Left forelimb (tissue), 1 donor: Measurements from ENCODE around the gene TRMT2A.
"Not testable (repeated sequence)": the region's sequence is repeated elsewhere in the genome, so short reads cannot be mapped to it uniquely, and the experiment has no call there.

Source experiments
- DNase-seq: peaks from one replicate; pipeline ENCODE4 v3.0.0-alpha.2; 2018; ENCODE audit warnings: low spot score

TRMT2A gene

GRCh38 chr22:20084547-20085413 lies 32.2 kb downstream of the TRMT2A start:
- DNase-seq, result no peak

GRCh38 chr22:20083891-20084546 lies 33.0 kb downstream of the TRMT2A start:
- no peak for DNase-seq

GRCh38 chr22:20083157-20083890 lies 33.7 kb downstream of the TRMT2A start:
- no peak for DNase-seq

GRCh38 chr22:20080776-20081654 lies 36.0 kb downstream of the TRMT2A start:
- DNase-seq, result peak; percentile 72

GRCh38 chr22:20080445-20080775 lies 36.6 kb downstream of the TRMT2A start:
- DNase-seq, result peak; percentile 80

- peak; percentile 96 for DNase-seq
These were observed 37.1 kb downstream of the TRMT2A start, which contains the start of gene DGCR8 for GRCh38 chr22:20079745-20080444. DGCR8 (plus strand) TSS chr22:20080241; CDS start chr22:20085964, 5,723 bp downstream.

- no peak for DNase-seq
These were observed 40.3 kb downstream of the TRMT2A start for GRCh38 chr22:20076627-20077172.

- no peak for DNase-seq
These were observed 45.5 kb downstream of the TRMT2A start for GRCh38 chr22:20071524-20071972.

GRCh38 chr22:20069331-20070042 lies 47.5 kb downstream of the TRMT2A start:
- DNase-seq, result no peak

GRCh38 chr22:20068640-20069039 lies 48.4 kb downstream of the TRMT2A start:
- no peak for DNase-seq

- not testable (repeated sequence) for DNase-seq
These were observed 49.7 kb downstream of the TRMT2A start for GRCh38 chr22:20067384-20067682.

- no peak for DNase-seq
These were observed 50.2 kb downstream of the TRMT2A start for GRCh38 chr22:20066617-20067383.

GRCh38 chr22:20065896-20066616 lies 51.0 kb downstream of the TRMT2A start:
- no peak for DNase-seq

- DNase-seq, result no peak
These were observed 52.3 kb downstream of the TRMT2A start for GRCh38 chr22:20064545-20065262.

GRCh38 chr22:20064140-20064480 lies 52.9 kb downstream of the TRMT2A start:
- no peak for DNase-seq

- DNase-seq, result no peak
These were observed 53.5 kb downstream of the TRMT2A start for GRCh38 chr22:20063271-20064139.

GRCh38 chr22:20062766-20063083 lies 54.3 kb downstream of the TRMT2A start:
- no peak for DNase-seq
